Measurements from ENCODE around the gene TTC34. TPM values are rescaled to one million over a fixed set of nuclear protein-coding genes. Genes with fewer than 3 reads are reported as not detected.
"Not testable (repeated sequence)": the region's sequence is repeated elsewhere in the genome, so short reads cannot be mapped to it uniquely, and the experiment has no call there.

TTC34 gene
- total RNA-seq, 1 experiment from 2014 or later = not detected

DNA sequence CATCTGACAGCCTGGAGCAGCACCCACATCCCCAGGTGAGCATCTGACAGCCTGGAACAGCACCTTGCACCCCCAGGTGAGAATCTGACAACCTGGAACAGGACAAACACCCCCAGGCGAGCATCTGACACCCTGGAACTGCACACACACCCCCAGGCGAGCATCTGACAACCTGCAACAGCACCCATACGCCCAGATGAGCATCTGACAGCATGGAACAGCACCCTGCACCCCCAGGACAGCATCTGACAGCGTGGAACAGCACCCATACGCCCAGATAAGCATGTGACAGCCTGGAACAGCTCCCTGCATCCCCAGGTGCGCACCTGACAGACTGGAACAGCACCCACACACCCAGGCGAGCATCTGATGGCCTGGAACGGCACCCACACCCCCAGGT lies 49.0 kb downstream of the TTC34 start:
- DNase-seq (ENCODE audit: low read depth); in situ Hi-C loops (cut with HindIII; ENCODE audit: low pct_unique_long_range_greater_than_20kb, low sequenced_read_pairs): not testable (repeated sequence)

DNA sequence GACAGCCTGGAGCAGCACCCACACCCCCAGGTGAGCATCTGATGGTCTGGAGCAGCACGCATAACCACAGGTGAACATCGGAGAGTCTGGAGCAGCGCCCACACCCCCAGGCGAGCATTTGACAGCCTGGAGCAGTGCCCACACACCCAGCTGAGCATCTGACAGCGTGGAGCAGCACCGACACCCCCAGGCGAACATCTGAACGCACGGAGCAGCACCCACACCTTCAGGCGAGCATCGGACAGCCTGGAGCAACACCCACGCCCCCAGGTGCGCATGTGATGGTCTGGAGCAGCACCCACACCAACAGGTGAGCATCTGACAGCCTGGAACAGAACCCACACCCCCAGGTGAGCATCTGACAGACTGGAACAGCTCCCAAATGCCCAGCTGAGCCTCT lies 49.6 kb downstream of the TTC34 start:
- in situ Hi-C loops (cut with HindIII; ENCODE audit: low pct_unique_long_range_greater_than_20kb, low sequenced_read_pairs); DNase-seq (ENCODE audit: low read depth): not testable (repeated sequence)

DNA sequence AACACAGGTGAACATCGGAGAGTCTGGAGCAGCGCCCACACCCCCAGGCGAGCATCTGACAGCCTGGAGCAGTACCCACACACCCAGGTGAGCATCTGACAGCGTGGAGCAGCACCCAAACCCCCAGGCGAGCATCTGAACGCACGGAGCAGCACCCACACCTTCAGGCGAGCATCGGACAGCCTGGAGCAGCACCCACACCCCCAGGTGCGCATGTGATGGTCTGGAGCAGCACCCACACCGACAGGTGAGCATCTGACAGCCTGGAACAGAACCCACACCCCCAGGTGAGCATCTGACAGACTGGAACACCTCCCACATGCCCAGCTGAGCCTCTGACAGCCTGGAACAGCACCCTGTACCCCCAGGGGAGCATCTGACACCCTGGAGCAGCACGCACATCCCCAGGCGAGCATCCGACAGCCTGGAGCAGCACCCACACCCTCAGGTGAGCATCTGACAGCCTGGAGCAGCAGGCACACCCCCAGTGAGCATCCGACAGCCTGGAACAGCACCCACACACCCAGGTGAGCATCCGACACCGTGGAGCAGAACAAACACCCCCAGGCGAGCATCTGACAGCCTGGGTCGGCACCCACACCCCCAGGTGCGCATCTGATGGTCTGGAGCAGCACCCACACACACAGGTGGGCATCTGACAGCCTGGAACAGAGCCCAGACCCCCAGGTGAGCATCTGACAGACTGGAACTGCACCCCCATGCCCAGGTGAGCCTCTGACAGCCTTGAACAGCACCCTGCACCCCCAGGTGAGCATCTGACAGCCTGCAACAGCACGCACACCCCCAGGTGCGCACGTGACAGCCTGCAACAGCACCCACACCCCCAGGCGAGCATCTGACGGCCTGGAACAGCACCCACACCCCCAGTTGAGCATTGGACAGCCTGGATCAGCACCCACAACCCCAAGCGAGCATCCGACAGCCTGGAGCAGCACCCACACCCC lies 50.4 kb downstream of the TTC34 start:
- in situ Hi-C loops (cut with HindIII; ENCODE audit: low pct_unique_long_range_greater_than_20kb, low sequenced_read_pairs); DNase-seq (ENCODE audit: low read depth): not testable (repeated sequence)

DNA sequence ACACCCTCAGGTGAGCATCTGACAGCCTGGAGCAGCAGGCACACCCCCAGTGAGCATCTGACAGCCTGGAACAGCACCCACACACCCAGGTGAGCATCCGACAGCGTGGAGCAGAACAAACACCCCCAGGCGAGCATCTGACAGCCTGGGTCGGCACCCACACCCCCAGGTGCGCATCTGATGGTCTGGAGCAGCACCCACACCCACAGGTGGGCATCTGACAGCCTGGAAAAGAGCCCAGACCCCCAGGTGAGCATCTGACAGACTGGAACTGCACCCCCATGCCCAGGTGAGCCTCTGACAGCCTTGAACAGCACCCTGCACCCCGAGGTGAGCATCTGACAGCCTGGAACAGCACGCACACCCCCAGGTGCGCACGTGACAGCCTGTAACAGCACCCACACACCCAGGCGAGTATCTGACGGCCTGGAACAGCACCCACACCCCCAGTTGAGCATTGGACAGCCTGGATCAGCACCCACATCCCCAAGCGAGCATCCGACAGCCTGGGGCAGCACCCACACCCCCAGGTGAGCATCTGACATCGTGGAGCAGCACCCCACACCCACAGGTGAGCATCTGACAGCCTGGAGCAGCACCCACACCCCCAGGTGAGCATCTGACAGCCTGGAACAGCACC lies 51.3 kb downstream of the TTC34 start:
- DNase-seq (ENCODE audit: low read depth); in situ Hi-C loops (cut with HindIII; ENCODE audit: low pct_unique_long_range_greater_than_20kb, low sequenced_read_pairs): not testable (repeated sequence)

DNA sequence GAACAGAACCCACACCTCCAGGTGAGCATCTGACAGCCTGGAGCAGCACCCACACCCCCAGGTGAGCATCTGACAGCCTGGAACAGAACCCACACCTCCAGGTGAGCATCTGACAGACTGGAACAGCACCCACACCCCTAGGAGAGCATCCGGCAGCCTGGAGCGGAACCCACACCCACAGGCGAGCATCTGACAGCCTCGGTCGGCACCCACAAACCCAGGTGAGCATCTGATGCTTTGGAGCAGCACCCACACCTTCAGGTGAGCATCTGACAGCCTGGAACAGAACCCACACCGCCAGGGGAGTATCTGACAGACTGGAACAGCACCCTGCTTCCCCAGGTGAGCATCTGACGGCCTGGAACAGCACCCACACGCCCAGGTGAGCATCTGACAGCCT lies 52.9 kb downstream of the TTC34 start:
- in situ Hi-C loops (cut with HindIII; ENCODE audit: low pct_unique_long_range_greater_than_20kb, low sequenced_read_pairs); DNase-seq (ENCODE audit: low read depth): not testable (repeated sequence)

DNA sequence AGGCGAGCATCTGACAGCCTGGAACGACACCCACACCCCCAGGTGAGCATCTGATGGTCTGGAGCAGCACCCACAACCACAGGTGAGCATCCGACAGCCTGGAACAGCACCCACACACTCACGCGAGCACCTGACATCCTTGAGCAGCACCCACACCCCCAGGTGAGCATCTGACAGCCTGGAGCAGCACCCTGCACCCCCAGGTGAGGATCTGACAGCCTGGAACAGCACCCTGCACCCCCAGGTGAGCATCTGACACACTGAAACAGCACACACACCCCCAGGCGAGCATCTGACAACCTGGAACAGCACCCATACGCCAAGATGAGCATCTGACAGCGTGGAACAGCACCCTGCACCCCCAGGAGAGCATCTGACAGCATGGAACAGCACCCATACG lies 106.7 kb downstream of the TTC34 start:
- in situ Hi-C loops (cut with HindIII; ENCODE audit: low pct_unique_long_range_greater_than_20kb, low sequenced_read_pairs); DNase-seq (ENCODE audit: low read depth): not testable (repeated sequence)

DNA sequence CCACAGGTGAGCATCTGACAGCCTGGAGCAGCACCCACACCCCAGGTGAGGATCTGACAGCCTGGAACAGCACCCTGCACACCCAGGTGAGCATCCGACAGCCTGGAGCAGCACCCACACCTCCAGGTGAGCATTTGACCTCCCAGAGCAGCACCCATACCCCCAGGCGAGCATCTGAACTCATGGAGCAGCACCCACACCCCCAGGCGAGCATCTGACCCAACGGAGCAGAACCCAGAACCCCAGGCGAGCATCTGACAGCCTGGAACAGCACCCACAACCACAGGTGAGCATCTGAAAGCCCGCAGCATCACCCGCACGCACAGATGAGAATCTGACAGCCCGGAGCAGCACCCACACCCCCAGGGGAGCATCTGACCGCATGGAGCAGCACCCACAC lies 111.3 kb downstream of the TTC34 start:
- DNase-seq (ENCODE audit: low read depth); in situ Hi-C loops (cut with HindIII; ENCODE audit: low pct_unique_long_range_greater_than_20kb, low sequenced_read_pairs): not testable (repeated sequence)

DNA sequence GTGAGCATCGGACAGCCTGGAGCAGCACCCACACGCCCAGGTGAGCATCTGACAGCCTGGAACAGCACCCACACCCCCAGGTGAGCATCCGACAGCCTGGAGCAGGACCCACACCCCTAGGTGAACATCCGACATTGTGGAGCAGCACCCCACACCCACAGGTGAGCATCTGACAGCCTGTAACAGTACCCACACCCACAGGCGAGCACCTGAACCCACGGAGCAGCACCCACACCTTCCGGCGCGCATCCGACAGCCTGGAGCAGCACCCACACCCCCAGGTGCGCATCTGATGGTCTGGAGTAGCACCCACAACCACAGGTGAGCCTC lies 113.2 kb downstream of the TTC34 start:
- DNase-seq (ENCODE audit: low read depth); in situ Hi-C loops (cut with HindIII; ENCODE audit: low pct_unique_long_range_greater_than_20kb, low sequenced_read_pairs): not testable (repeated sequence)

DNA sequence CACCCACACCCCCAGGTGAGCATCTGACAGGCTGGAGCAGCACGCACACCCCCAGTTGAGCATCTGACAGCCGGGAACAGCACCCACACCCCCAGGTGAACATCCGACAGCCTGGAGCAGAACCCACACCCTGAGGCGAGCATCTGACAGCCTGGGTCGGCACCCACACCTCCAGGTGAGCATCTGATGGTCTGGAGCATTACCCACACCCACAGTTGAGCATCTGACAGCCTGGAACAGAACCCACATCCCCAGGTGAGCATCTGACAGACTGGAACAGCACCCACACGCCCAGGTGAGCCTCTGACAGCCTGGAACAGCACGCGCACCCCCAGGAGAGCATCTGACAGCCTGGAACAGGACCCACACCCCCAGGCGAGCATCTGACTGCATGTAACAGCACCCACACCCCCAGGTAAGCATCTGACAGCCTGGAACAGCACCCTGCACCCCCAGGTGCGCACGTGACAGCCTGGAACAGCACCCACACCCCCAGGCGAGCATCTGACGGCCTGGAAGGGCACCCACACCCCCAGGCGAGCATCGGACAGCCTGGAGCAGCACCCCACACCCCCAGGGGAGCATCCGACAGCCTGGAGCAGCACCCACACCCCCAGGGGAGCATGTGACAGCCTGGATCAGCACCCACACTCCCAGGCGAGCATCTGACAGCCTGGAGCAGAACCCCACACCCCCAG lies 113.7 kb downstream of the TTC34 start:
- in situ Hi-C loops (cut with HindIII; ENCODE audit: low pct_unique_long_range_greater_than_20kb, low sequenced_read_pairs); DNase-seq (ENCODE audit: low read depth): not testable (repeated sequence)

DNA sequence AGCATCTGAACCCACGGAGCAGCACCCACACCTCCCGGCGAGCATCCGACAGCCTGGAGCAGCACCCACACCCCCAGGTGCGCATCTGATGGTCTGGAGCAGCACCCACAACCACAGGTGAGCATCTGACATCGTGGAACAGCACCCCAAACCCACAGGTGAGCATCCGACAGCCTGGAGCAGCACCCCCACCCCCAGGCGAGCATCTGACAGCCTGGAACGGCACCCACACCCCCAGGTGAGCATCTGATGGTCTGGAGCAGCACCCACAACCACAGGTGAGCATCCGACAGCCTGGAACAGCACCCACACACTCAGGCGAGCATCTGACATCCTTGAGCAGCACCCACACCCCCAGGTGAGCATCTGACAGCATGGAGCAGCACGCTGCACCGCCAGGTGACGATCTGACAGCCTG lies 114.3 kb downstream of the TTC34 start:
- DNase-seq (ENCODE audit: low read depth); in situ Hi-C loops (cut with HindIII; ENCODE audit: low pct_unique_long_range_greater_than_20kb, low sequenced_read_pairs): not testable (repeated sequence)

DNA sequence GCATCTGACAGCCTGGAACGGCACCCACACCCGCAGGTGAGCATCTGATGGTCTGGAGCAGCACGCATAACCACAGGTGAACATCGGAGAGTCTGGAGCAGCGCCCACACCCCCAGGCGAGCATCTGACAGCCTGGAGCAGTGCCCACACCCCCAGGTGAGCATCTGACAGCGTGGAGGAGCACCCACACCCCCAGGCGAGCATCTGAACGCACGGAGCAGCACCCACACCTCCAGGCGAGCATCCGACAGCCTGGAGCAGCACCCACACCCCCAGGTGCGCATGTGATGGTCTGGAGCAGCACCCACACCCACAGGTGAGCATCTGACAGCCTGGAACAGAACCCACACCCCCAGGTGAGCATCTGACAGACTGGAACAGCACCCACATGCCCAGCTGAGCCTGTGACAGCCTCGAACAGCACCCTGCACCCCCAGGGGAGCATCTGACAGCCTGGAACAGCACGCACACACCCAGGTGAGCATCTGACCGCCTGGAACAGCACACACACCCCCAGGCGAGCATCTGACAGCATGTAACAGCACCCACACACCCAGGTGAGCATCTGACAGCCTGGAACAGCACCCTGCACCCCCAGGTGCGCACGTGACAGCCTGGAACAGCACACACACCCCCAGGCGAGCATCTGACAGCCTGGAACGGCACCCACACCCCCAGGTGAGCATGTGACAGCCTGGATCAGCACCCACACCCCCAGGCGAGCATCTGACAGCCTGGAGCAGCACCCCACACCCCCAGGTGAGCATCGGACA lies 115.2 kb downstream of the TTC34 start:
- DNase-seq (ENCODE audit: low read depth); in situ Hi-C loops (cut with HindIII; ENCODE audit: low pct_unique_long_range_greater_than_20kb, low sequenced_read_pairs): not testable (repeated sequence)

DNA sequence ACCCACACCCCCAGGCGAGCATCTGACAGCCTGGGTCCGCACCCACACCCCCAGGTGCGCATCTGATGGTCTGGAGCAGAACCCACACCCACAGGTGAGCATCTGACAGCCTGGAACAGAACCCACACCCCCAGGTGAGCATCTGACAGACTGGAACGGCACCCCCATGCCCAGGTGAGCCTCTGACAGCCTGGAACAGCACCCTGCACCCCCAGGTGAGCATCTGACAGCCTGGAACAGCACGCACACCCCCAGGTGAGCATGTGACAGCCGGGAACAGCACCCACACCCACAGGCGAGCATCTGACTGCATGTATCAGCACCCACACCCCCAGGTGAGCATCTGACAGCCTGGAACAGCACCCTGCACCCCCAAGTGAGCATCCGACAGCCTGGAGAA lies 115.8 kb downstream of the TTC34 start:
- in situ Hi-C loops (cut with HindIII; ENCODE audit: low pct_unique_long_range_greater_than_20kb, low sequenced_read_pairs); DNase-seq (ENCODE audit: low read depth): not testable (repeated sequence)

DNA sequence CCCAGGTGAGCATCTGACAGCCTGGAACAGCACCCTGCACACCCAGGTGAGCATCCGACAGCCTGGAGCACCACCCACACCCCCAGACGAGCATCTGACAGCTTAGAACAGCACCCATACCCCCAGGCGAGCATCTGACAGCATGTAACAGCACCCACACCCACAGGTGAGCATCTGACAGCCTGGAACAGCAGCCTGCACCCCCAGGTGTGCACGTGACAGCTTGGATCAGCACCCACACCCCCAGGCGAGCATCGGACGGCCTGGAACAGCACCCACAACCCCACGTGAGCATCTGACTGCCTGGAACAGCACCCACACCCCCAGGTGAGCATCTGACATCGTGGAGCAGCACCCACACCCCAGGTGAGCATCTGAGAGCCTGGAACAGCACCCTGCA lies 116.6 kb downstream of the TTC34 start:
- in situ Hi-C loops (cut with HindIII; ENCODE audit: low pct_unique_long_range_greater_than_20kb, low sequenced_read_pairs); DNase-seq (ENCODE audit: low read depth): not testable (repeated sequence)

DNA sequence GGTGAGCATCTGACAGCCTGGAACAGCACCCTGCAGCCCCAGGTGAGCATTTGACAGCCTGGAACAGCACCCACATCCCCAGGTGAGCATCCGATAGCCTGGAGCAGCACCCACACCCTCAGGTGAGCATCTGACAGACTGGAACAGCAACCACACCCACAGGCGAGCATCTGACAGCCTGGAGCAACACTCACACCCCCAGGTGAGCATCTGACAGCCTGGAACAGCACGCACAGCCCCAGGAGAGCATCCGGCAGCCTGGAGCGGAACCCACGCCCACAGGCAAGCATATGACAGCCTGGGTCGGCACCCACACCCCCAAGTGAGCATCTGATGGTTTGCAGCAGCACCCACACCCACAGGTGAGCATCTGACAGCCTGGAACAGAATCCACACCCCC lies 117.5 kb downstream of the TTC34 start:
- in situ Hi-C loops (cut with HindIII; ENCODE audit: low pct_unique_long_range_greater_than_20kb, low sequenced_read_pairs); DNase-seq (ENCODE audit: low read depth): not testable (repeated sequence)

DNA sequence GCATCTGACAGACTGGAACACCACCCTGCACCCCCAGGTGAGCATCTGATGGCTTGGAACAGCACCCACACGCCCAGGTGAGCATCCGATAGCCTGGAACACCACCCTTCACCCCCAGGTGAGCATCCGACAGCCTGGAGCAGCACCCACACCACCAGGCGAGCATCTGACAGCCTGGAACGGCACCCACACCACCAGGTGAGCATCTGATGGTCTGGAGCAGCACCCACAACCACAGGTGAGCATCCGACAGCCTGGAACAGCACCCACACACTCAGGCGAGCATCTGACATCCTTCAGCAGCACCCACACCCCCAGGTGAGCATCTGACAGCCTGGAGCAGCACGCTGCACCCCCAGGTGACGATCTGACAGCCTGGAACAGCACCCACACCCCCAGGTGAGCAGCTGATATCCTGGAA lies 118.2 kb downstream of the TTC34 start:
- DNase-seq (ENCODE audit: low read depth); in situ Hi-C loops (cut with HindIII; ENCODE audit: low pct_unique_long_range_greater_than_20kb, low sequenced_read_pairs): not testable (repeated sequence)

DNA sequence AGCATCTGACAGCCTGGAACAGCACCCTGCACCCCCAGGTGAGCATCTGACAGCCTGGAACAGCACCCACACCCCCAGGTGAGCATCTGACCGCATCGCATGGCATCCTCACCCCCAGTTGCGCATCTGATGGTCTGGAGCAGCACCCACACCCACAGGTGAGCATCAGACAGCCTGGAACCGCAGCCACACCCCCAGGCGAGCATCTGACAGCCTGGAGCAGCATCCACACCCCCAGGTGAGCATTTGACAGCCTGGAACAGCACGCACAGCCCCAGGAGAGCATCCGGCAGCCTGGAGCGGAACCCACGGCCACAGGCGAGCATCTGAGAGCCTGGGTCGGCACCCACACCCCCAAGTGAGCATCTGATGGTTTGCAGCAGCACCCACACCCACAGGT lies 118.6 kb downstream of the TTC34 start:
- in situ Hi-C loops (cut with HindIII; ENCODE audit: low pct_unique_long_range_greater_than_20kb, low sequenced_read_pairs); DNase-seq (ENCODE audit: low read depth): not testable (repeated sequence)

DNA sequence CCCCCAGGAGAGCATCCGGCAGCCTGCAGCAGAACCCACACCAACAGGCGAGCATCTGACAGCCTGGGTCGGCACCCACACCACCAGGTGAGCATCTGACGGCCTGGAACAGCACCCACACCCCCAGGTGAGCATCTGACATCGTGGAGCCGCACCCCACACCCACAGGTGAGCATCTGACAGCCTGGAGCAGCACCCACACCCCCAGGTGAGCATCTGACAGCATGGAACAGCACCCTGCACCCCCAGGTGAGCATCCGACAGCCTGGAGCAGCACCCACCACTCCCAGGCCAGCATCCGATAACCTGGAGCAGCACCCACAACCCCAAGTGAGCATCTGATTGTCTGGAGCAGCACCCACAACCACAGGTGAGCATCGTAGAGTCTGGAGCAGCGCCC lies 124.8 kb downstream of the TTC34 start:
- in situ Hi-C loops (cut with HindIII; ENCODE audit: low pct_unique_long_range_greater_than_20kb, low sequenced_read_pairs); DNase-seq (ENCODE audit: low read depth): not testable (repeated sequence)

DNA sequence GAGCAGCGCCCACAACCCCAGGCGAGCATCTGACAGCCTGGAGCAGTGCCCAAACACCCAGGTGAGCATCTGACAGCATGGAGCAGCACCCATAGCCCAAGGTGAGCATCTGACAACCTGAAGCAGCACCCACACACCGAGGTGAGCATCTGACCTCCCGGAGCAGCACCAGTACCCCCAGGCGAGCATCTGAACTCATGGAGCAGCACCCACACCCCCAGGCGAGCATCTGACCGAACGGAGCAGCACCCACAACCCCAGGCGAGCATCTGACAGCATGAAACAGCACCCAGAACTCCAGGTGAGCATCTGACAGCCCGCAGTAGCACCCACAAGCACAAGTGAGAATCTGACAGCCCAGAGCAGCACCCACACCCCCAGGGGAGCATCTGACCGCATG lies 129.8 kb downstream of the TTC34 start:
- DNase-seq (ENCODE audit: low read depth); in situ Hi-C loops (cut with HindIII; ENCODE audit: low pct_unique_long_range_greater_than_20kb, low sequenced_read_pairs): not testable (repeated sequence)

All from Caki2 (cell line).